ENCODE data around the gene MEI1. TPM values are rescaled to one million over a fixed set of nuclear protein-coding genes. Genes with fewer than 3 reads are reported as not detected.

The MEI1 gene
- total RNA-seq, 1 donor from 2014 or later: 0.16 TPM

- Mint-ChIP-seq H3K4me1 (no peaks in the 10 kb centered on the region), H3K4me3 (no peak overlapping the region), H3K9me3 (no peaks in the 10 kb centered on the region), H3K36me3 (ENCODE audit: low read depth) (no peaks in the 10 kb centered on the region), H3K27me3 (ENCODE audit: low read depth) (no peaks in the 10 kb centered on the region), H3K27ac (ENCODE audit: unreplicated experiment) (no peak overlapping the region)
- TF ChIP-seq, protein P1, sequence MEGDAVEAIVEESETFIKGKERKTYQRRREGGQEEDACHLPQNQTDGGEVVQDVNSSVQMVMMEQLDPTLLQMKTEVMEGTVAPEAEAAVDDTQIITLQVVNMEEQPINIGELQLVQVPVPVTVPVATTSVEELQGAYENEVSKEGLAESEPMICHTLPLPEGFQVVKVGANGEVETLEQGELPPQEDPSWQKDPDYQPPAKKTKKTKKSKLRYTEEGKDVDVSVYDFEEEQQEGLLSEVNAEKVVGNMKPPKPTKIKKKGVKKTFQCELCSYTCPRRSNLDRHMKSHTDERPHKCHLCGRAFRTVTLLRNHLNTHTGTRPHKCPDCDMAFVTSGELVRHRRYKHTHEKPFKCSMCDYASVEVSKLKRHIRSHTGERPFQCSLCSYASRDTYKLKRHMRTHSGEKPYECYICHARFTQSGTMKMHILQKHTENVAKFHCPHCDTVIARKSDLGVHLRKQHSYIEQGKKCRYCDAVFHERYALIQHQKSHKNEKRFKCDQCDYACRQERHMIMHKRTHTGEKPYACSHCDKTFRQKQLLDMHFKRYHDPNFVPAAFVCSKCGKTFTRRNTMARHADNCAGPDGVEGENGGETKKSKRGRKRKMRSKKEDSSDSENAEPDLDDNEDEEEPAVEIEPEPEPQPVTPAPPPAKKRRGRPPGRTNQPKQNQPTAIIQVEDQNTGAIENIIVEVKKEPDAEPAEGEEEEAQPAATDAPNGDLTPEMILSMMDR (conservative IDR thresholded peaks at IDR 0.05): no peak
- no peak for DNase-seq (ENCODE audit: low read depth, low spot score)
Observed at GRCh38 chr22:41772645-41773044, 73.3 kb downstream of the MEI1 start.

- TF ChIP-seq, protein P1 (conservative IDR thresholded peaks at IDR 0.05): no peak
- no peak overlapping the region for H3K27ac Mint-ChIP-seq (ENCODE audit: unreplicated experiment)
- H3K4me3 Mint-ChIP-seq: no peak overlapping the region
- H3K9me3 Mint-ChIP-seq: no peaks in the 10 kb centered on the region
- no peaks in the 10 kb centered on the region for H3K4me1 Mint-ChIP-seq
- no peaks in the 10 kb centered on the region for H3K27me3 Mint-ChIP-seq (ENCODE audit: low read depth)
- H3K36me3 Mint-ChIP-seq (ENCODE audit: low read depth): no peaks in the 10 kb centered on the region
- DNase-seq (ENCODE audit: low read depth, low spot score): no peak
Observed at GRCh38 chr22:41775338-41775737, 76.0 kb downstream of the MEI1 start.

DNA sequence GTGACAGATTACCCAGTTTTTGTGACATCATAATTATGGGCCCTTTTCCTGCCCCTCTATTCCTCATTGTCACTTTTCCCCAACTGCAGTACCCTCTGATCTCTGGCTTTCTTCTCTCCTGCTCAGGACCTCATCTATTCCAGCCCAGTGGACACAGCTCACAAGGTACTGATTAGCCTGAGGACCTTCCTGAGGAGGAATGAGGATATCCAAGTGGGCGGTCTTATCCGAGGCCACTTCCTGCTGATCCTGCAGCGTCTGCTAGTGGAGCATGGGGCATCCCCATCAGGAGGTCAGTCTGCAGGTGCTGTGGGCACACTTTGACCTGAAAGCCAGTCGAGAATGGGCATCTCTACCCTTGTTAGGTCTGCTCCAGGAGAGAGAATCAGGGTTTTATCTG is 76.7 kb downstream of the MEI1 start:
- Mint-ChIP-seq H3K36me3 (ENCODE audit: low read depth) (no peaks in the 10 kb centered on the region), H3K27me3 (ENCODE audit: low read depth) (no peaks in the 10 kb centered on the region), H3K4me3 (no peak overlapping the region), H3K27ac (ENCODE audit: unreplicated experiment) (no peak overlapping the region), H3K4me1 (no peaks in the 10 kb centered on the region), H3K9me3 (no peaks in the 10 kb centered on the region)
- DNase-seq (ENCODE audit: low read depth, low spot score): no peak
- TF ChIP-seq, protein P1 (conservative IDR thresholded peaks at IDR 0.05): no peak

DNA sequence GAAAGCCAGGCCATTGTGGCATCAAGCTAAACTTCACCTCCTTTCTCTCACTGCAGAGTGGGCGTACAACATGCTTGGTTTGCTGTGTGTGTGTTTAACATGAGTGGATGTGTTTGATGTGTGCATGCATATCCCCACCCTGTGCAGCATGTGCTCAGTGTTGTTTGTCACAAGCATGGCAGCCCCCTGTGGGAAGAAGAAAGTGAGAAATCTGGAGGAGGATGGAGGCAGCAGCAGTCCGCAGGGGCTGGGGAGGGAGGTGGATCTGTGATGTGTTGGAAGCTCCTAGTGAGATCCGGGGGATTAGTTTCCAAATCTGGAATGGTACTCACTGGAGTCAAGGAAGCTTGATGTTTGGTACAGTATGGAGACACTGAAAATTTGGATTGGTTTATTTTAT is 77.1 kb downstream of the MEI1 start:
- no peaks in the 10 kb centered on the region for H3K9me3 Mint-ChIP-seq
- H3K27ac Mint-ChIP-seq (ENCODE audit: unreplicated experiment): no peak overlapping the region
- TF ChIP-seq, protein P1 (conservative IDR thresholded peaks at IDR 0.05): no peak
- no peak for DNase-seq (ENCODE audit: low read depth, low spot score)
- no peaks in the 10 kb centered on the region for H3K27me3 Mint-ChIP-seq (ENCODE audit: low read depth)
- no peaks in the 10 kb centered on the region for H3K36me3 Mint-ChIP-seq (ENCODE audit: low read depth)
- no peaks in the 10 kb centered on the region for H3K4me1 Mint-ChIP-seq
- no peak overlapping the region for H3K4me3 Mint-ChIP-seq

DNA sequence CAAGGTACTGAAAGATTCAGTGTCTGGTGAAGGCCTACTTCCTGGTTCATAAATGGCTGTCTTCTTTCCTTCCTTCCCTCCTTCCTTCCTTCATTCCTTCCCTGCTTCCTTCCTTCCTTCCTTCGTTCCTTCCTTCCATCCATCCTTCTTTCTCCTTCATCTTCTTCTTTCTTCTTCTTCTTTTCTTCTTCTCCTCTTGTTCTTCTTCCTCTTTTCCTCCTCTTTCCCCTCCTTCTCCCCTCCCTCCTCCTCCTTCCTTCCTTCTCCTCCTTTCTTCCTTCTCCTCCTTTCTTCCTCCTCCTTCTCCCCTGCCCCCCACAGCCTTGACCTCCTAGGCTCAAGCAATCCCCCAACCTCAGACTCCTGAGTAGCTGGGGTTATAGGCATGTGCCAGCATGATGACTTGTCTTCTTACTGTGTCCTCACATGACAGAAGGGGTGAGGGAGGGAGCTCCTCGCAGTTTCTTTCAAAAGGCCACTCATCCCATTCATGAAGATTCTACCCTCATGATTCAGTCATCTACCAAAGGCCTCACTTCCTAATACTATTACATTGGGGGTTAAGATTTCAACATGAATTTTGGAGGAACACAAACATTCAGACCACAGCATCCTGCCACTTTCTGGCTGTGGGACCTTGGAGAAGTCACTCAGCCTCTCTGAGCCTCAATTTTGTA is 78.6 kb downstream of the MEI1 start:
- DNase-seq (ENCODE audit: low read depth, low spot score): no peak
- Mint-ChIP-seq H3K27me3 (ENCODE audit: low read depth) (no peaks in the 10 kb centered on the region), H3K4me3 (no peak overlapping the region), H3K4me1 (no peaks in the 10 kb centered on the region), H3K9me3 (no peaks in the 10 kb centered on the region), H3K36me3 (ENCODE audit: low read depth) (no peaks in the 10 kb centered on the region), H3K27ac (ENCODE audit: unreplicated experiment) (no peak overlapping the region)
- TF ChIP-seq, protein P1 (conservative IDR thresholded peaks at IDR 0.05): no peak
